DOHH2 (cell line): ENCODE data around the gene LSM5.

ENCODE experiments used
- H3F3A ChIP-seq: fragments of 200-600 bp; sonication (generic), shearing (Covaris generic); 2 replicates; pipeline ENCODE4 v1.6.0; 2016; ENCODE audit warnings: antibody characterized with exemption, mild to moderate bottlenecking; ENCODE audit not compliant: control insufficient read depth, insufficient read depth
- H3K27ac ChIP-seq: fragments of 200-600 bp; sonication (generic); 2 replicates; pipeline ENCODE4 v1.5.1; 2014; ENCODE audit warnings: low read depth, mild to moderate bottlenecking, low read length, moderate library complexity
- H3K27me3 ChIP-seq: fragments of 200-600 bp; sonication (generic); 2 replicates; pipeline ENCODE4 v1.6.1; 2014; ENCODE audit warnings: mild to moderate bottlenecking, low read length, mixed read lengths; ENCODE audit not compliant: control insufficient read depth
- H3K36me3 ChIP-seq: fragments of 200-600 bp; sonication (generic); 2 replicates; pipeline ENCODE4 v1.6.1; 2014; ENCODE audit warnings: mild to moderate bottlenecking, low read length, moderate library complexity, mixed read lengths; ENCODE audit not compliant: control insufficient read depth
- H3K4me1 ChIP-seq: fragments of 200-600 bp; sonication (generic); 2 replicates; pipeline ENCODE4 v1.6.1; 2014; ENCODE audit warnings: mild to moderate bottlenecking, low read length, mixed read lengths; ENCODE audit not compliant: control insufficient read depth
- H3K4me2 ChIP-seq: fragments of 200-600 bp; sonication (generic); 2 replicates; pipeline ENCODE4 v1.6.0; 2014; ENCODE audit warnings: mild to moderate bottlenecking, low read length, moderate library complexity
- H3K4me3 ChIP-seq: fragments of 200-600 bp; sonication (generic); 2 replicates; pipeline ENCODE4 v1.5.1; 2014; ENCODE audit warnings: mild to moderate bottlenecking, low read length, mixed read lengths
- H3K79me2 ChIP-seq: fragments of 200-600 bp; sonication (generic); 2 replicates; pipeline ENCODE4 v1.6.1; 2014; ENCODE audit warnings: mild to moderate bottlenecking, low read length, mixed read lengths; ENCODE audit not compliant: control insufficient read depth
- H3K9me2 ChIP-seq: fragments of 200-600 bp; sonication (generic); replicated peaks from 2 replicates; pipeline ENCODE4 v1.6.1; 2014; ENCODE audit warnings: mild to moderate bottlenecking, low read length, mixed read lengths; ENCODE audit not compliant: control insufficient read depth
- H3K9me3 ChIP-seq: fragments of 200-600 bp; sonication (generic); 2 replicates; pipeline ENCODE4 v1.6.1; 2014; ENCODE audit warnings: antibody characterized with exemption, low read length, mixed read lengths; ENCODE audit not compliant: control insufficient read depth, insufficient read depth
- H4K20me1 ChIP-seq: fragments of 200-600 bp; sonication (generic); 2 replicates; pipeline ENCODE4 v1.6.0; 2014; ENCODE audit warnings: low read depth, mild to moderate bottlenecking, antibody characterized with exemption, low read length, moderate library complexity; ENCODE audit not compliant: control insufficient read depth, insufficient read depth
- CTCF ChIP-seq: fragments of 200-600 bp; sonication (generic); IDR thresholded peaks from one replicate; pipeline ENCODE4 v1.5.1; 2014; ENCODE audit warnings: antibody characterized with exemption, mild to moderate bottlenecking, low read depth, low read length; ENCODE audit not compliant: poor library complexity, severe bottlenecking
- EZH2phosphoT487 ChIP-seq: fragments of 200-600 bp; sonication (generic); IDR thresholded peaks from 2 replicates; pipeline ENCODE4 v1.6.1; 2017; ENCODE audit warnings: borderline replicate concordance, mild to moderate bottlenecking, antibody characterized with exemption, low read length, moderate library complexity, mixed read lengths

Gene LSM5

GRCh38 chr7:32479574-32480200, 10.5 kb downstream of the LSM5 start:
- no peak overlapping the region for H3K4me2 ChIP-seq
- no peaks in the 10 kb centered on the region for H3K79me2 ChIP-seq
- no peaks in the 10 kb centered on the region for H3K9me3 ChIP-seq
- H3K4me3 ChIP-seq: no peak overlapping the region
- H3F3A ChIP-seq: no peaks in the 10 kb centered on the region; the same call in 1 of the 2 replicates
- H3K27ac ChIP-seq: no peak overlapping the region
- no peaks in the 10 kb centered on the region for H3K27me3 ChIP-seq
- no peaks in the 10 kb centered on the region for H3K9me2 ChIP-seq
- H3K36me3 ChIP-seq: no peaks in the 10 kb centered on the region
- no peaks in the 10 kb centered on the region for H3K4me1 ChIP-seq
- TF ChIP-seq EZH2phosphoT487 (no peak), CTCF (peak; percentile 95)
- H4K20me1 ChIP-seq: no peaks in the 10 kb centered on the region

GRCh38 chr7:32477649-32477980, 12.6 kb downstream of the LSM5 start:
- Histone ChIP-seq H3K79me2 (no peaks in the 10 kb centered on the region), H3F3A (no peaks in the 10 kb centered on the region), H3K4me3 (no peak overlapping the region), H3K27ac (no peak overlapping the region), H3K36me3 (no peaks in the 10 kb centered on the region), H3K4me2 (no peak overlapping the region), H3K27me3 (no peaks in the 10 kb centered on the region), H3K4me1 (no peaks in the 10 kb centered on the region), H3K9me3 (no peaks in the 10 kb centered on the region), H4K20me1 (no peaks in the 10 kb centered on the region), H3K9me2 (no peaks in the 10 kb centered on the region)
- TF ChIP-seq EZH2phosphoT487 (no peak), CTCF (no peak)

- Histone ChIP-seq H3K27me3 (no peaks in the 10 kb centered on the region), H4K20me1 (no peaks in the 10 kb centered on the region), H3K36me3 (no peaks in the 10 kb centered on the region), H3K4me3 (no peak overlapping the region), H3K79me2 (no peaks in the 10 kb centered on the region), H3K4me2 (no peak overlapping the region), H3K4me1 (no peaks in the 10 kb centered on the region), H3K9me2 (no peaks in the 10 kb centered on the region), H3F3A (no peaks in the 10 kb centered on the region), H3K9me3 (no peaks in the 10 kb centered on the region), H3K27ac (no peak overlapping the region)
- TF ChIP-seq EZH2phosphoT487: no peak
- TF ChIP-seq CTCF: no peak
Observed at GRCh38 chr7:32476816-32477648, 13.1 kb downstream of the LSM5 start.
